Endothelial cell of umbilical vein (primary cell): Measurements from ENCODE around the gene MTM1. TPM values are rescaled to one million over a fixed set of nuclear protein-coding genes. Genes with fewer than 3 reads are reported as not detected.

Experiments used
- BruUV-seq: library from RNA; stranded (reverse); fragments of 400-500 nt; replicated peaks from 2 replicates; lab custom pipeline; 2021; lab: Mats Ljungman, UMichigan
- CTCF ChIA-PET: fragments of 300-600, 350-600 bp; sonication (Branson Sonifier 250); formaldehyde crosslinking; loops from one replicate; lab custom pipeline; 2021; ENCODE audit warnings: antibody characterized with exemption, inconsistent platforms; lab: Charles Lee
- POLR2A ChIA-PET: fragments of 300-600, 350-600 bp; sonication (Branson Sonifier 250); formaldehyde crosslinking; loops from one replicate; lab custom pipeline; 2021; ENCODE audit warnings: antibody characterized with exemption, inconsistent platforms; lab: Charles Lee
- DNase-seq: peaks from one replicate; pipeline ENCODE4 v3.0.0-alpha.2; 2011; ENCODE audit warnings: low read depth, low spot score
- FAIRE-seq: peaks from 2 replicates; lab custom pipeline; 2011; peaks lifted over from hg19 to GRCh38; lab: Jason Lieb, UNC
- H2AFZ ChIP-seq: 2 replicates; pipeline ENCODE4 v1.6.0; 2012; ENCODE audit warnings: low read depth, low read length, control low read depth, inconsistent platforms
- H3K27ac ChIP-seq: 2 replicates; pipeline ENCODE4 v1.5.1; 2011; ENCODE audit warnings: low read depth, mild to moderate bottlenecking, control low read depth, low read length, moderate library complexity; ENCODE audit not compliant: insufficient read depth
- H3K27me3 ChIP-seq, 2 experiments: 2 replicates each; pipeline versions ENCODE4 v1.6.0 to v1.6.1; 2011; ENCODE audit warnings: low read length in 2 of 2, mixed read lengths in 1 of 2; ENCODE audit not compliant: control insufficient read depth in 2 of 2, insufficient read depth in 2 of 2
- H3K36me3 ChIP-seq, 2 experiments: 2 replicates in 1 of 2; 3 replicates in 1 of 2; pipeline ENCODE4 v1.5.1; 2011; ENCODE audit warnings: low read length in 2 of 2, mild to moderate bottlenecking in 1 of 2, moderate library complexity in 1 of 2; ENCODE audit not compliant: control insufficient read depth in 2 of 2, insufficient read depth in 2 of 2; ENCODE audit errors: extremely low read depth in 1 of 2
- H3K4me1 ChIP-seq: 3 replicates; pipeline ENCODE4 v1.5.1; 2011; ENCODE audit warnings: mild to moderate bottlenecking, low read length; ENCODE audit not compliant: control insufficient read depth, insufficient read depth; ENCODE audit errors: extremely low read depth
- H3K4me2 ChIP-seq: 2 replicates; pipeline ENCODE4 v1.6.1; 2011; ENCODE audit warnings: low read length, control low read depth, mixed read lengths; ENCODE audit not compliant: insufficient read depth
- H3K4me3 ChIP-seq, 3 experiments: fragments of 200-600 bp in 1 of 3; sonication (generic), shearing (Covaris generic) in 1 of 3; replicated peaks in 1 of 3; 2 replicates each; pipeline ENCODE4 v1.5.1; 2011 to 2016; ENCODE audit warnings: control low read depth in 3 of 3, low read length in 3 of 3, mild to moderate bottlenecking in 2 of 3, inconsistent platforms in 1 of 3, low read depth in 1 of 3, moderate library complexity in 1 of 3; ENCODE audit not compliant: insufficient read depth in 1 of 3
- H3K79me2 ChIP-seq: 2 replicates; pipeline ENCODE4 v1.6.0; 2012; ENCODE audit warnings: low read length, inconsistent platforms; ENCODE audit not compliant: control insufficient read depth, insufficient read depth
- H3K9ac ChIP-seq: replicated peaks from 2 replicates; pipeline ENCODE3; 2011; ENCODE audit warnings: low read length, control low read depth; ENCODE audit not compliant: insufficient read depth; ENCODE audit errors: extremely low read depth
- H3K9me1 ChIP-seq: replicated peaks from 3 replicates; pipeline ENCODE4 v1.6.0; 2011; ENCODE audit warnings: mild to moderate bottlenecking, low read length; ENCODE audit not compliant: control insufficient read depth, insufficient read depth; ENCODE audit errors: extremely low read depth
- H3K9me3 ChIP-seq: replicated peaks from 2 replicates; pipeline ENCODE4 v1.5.1; 2012; ENCODE audit warnings: low read length, inconsistent platforms; ENCODE audit not compliant: control insufficient read depth, insufficient read depth
- H4K20me1 ChIP-seq: replicated peaks from 2 replicates; pipeline ENCODE3; 2011; ENCODE audit warnings: mild to moderate bottlenecking, low read length; ENCODE audit not compliant: control insufficient read depth, insufficient read depth; ENCODE audit errors: extremely low read depth
- CTCF ChIP-seq, 2 donors: IDR thresholded peaks; 1 replicate in 1 of 2; 2 replicates in 1 of 2; pipeline ENCODE4 v1.5.1; 2011; ENCODE audit warnings: low read length in 2 of 2, mild to moderate bottlenecking in 2 of 2, moderate library complexity in 2 of 2, control low read depth in 1 of 2, inconsistent platforms in 1 of 2, low read depth in 1 of 2; ENCODE audit not compliant: insufficient read depth in 1 of 2; ENCODE audit errors: extremely low read depth in 1 of 2
- EZH2 ChIP-seq: IDR thresholded peaks from 2 replicates; pipeline ENCODE4 v1.6.1; 2012; ENCODE audit warnings: borderline replicate concordance, low read depth, mild to moderate bottlenecking, moderate library complexity, low read length, inconsistent platforms; ENCODE audit not compliant: severe bottlenecking
- FOS ChIP-seq: IDR thresholded peaks from 2 replicates; pipeline ENCODE4 v1.6.1; 2011; ENCODE audit warnings: mild to moderate bottlenecking, low read length, moderate library complexity, borderline replicate concordance; ENCODE audit not compliant: insufficient read depth
- GATA2 ChIP-seq: IDR thresholded peaks from 2 replicates; pipeline ENCODE4 v1.7.0; 2011; ENCODE audit warnings: low read depth, mild to moderate bottlenecking, moderate library complexity, mixed read lengths, low read length; ENCODE audit not compliant: insufficient read length, insufficient read depth
- JUN ChIP-seq: IDR thresholded peaks from 2 replicates; pipeline ENCODE4 v1.6.1; 2011; ENCODE audit warnings: borderline replicate concordance, low read depth; ENCODE audit not compliant: insufficient read length, insufficient read depth
- MYC ChIP-seq: IDR thresholded peaks from one replicate; pipeline ENCODE4 v1.6.1; 2011; ENCODE audit warnings: mild to moderate bottlenecking, low read depth, low read length
- POLR2A ChIP-seq: IDR thresholded peaks from 2 replicates; pipeline ENCODE4 v1.6.1; 2012; ENCODE audit warnings: low read depth, mild to moderate bottlenecking, control low read depth, low read length
- POLR2AphosphoS5 ChIP-seq: IDR thresholded peaks from 2 replicates; pipeline ENCODE4 v1.6.1; 2012; ENCODE audit warnings: low read depth, mild to moderate bottlenecking, control low read depth, low read length, moderate library complexity; ENCODE audit not compliant: insufficient read depth
- dilution Hi-C: fragments of 300-500 bp; cut with MboI; formaldehyde crosslinking; loops from one replicate; pipeline ENCODE4 v1.15.0; 2019; ENCODE audit warnings: low sequenced_read_pairs; ENCODE audit not compliant: extremely low pct_ligation_motif_present
- intact Hi-C: fragments of 100-400 bp; cut with micrococcal nuclease; formaldehyde crosslinking; loops from one replicate; pipeline ENCODE4 v1.10.0; 2022
- polyA plus RNA-seq, 4 experiments: library from polyadenylated mRNA; depleted of rRNA in 3 of 4; stranded (reverse) in 3 of 4; unstranded in 1 of 4; fragments of >200 nt; gene quantifications; 2 replicates each; pipeline versions ENCODE4 v1.2.1 to v1.2.3, GENCODE V29; 2011 to 2012; ENCODE audit warnings: missing spikeins in 1 of 4
- total RNA-seq: library from RNA; stranded (reverse); gene quantifications from 2 replicates; pipeline ENCODE4 v1.2.3, GENCODE V29; 2021

The MTM1 gene
- total and polyA plus RNA-seq, 2 donors (not counting 3 experiments of a cell fraction or from before 2014, with no cell fraction given): 2.4 to 13.2 TPM

- Histone ChIP-seq H3K27ac (no peak overlapping the region), H3K27me3 (no peaks in the 10 kb centered on the region), H3K79me2 (no peaks in the 10 kb centered on the region), H3K4me2 (no peak overlapping the region), H4K20me1 (no peaks in the 10 kb centered on the region), H3K9me3 (no peaks in the 10 kb centered on the region), H2AFZ (no peak overlapping the region), H3K4me1 (peaks cover 3% of the 10 kb centered on the region), H3K9ac (no peak overlapping the region), H3K4me3 (no peak overlapping the region), H3K36me3 (no peaks in the 10 kb centered on the region), H3K9me1 (no peaks in the 10 kb centered on the region)
- no TSS peak for BruUV-seq
- FAIRE-seq (no peak), DNase-seq (no peak)
- dilution Hi-C loops: no loop called here
- ChIA-PET POLR2A (no interaction called here), CTCF (interaction anchor here (0.8 kb wide), 1 partner anchor 774 kb away, joined by 3 read pairs; the partner anchor contains the start of gene EOLA2)
- TF ChIP-seq EZH2 (no peak), GATA2 (no peak), POLR2A (no peak), POLR2AphosphoS5 (no peak), CTCF (IDR thresholded peaks at IDR 0.05; ENCODE audit: extremely low read depth in 1 of 2, insufficient read depth in 1 of 2, low read depth in 1 of 2, low read length in 2 of 2) (no peak), FOS (no peak), JUN (no peak), MYC (no peak)
- intact Hi-C loops: no loop called here
These were observed 144.2 kb downstream of the MTM1 start for GRCh38 chrX:150712619-150713018.
